ENCODE measurements around the gene LRRC51. TPM values are rescaled to one million over a fixed set of nuclear protein-coding genes. Genes with fewer than 3 reads are reported as not detected.

Gene LRRC51
- total RNA-seq, 2 experiments from 2014 or later: 7.0 to 7.7 TPM

- peaks cover 1% of the 10 kb centered on the region for H3K27me3 Mint-ChIP-seq
- no peak for ATAC-seq
- DNase-seq: no peak
- intact Hi-C loops (cut with micrococcal nuclease): no loop called here
- CTCF ChIA-PET: no interaction called here
- no peaks in the 10 kb centered on the region for H3K9me3 Mint-ChIP-seq
- POLR2A ChIA-PET: interaction anchor here (1.5 kb wide), 1 partner anchor 8 kb away, joined by 5 read pairs; the partner anchor contains the start of gene ANAPC15
- H3K36me3 Mint-ChIP-seq (ENCODE audit: low read depth): no peaks in the 10 kb centered on the region
- TF ChIP-seq CTCF (IDR thresholded peaks at IDR 0.05): no peak
- no peaks in the 10 kb centered on the region for H3K4me1 Mint-ChIP-seq (ENCODE audit: low read depth)
- H3K4me3 Mint-ChIP-seq: no peak overlapping the region
- H3K27ac Mint-ChIP-seq: no peak overlapping the region
Observed at GRCh38 chr11:72120930-72121329, 40.3 kb downstream of the LRRC51 start.

- intact Hi-C loops (cut with micrococcal nuclease): no loop called here
- no peaks in the 10 kb centered on the region for H3K9me3 Mint-ChIP-seq
- ChIA-PET POLR2A (interaction anchor here (1.1 to 1.2 kb wide), 2 partner anchors 10 to 20 kb away, joined by 3 to 5 read pairs; partner anchors contain the start of genes ANAPC15 and LAMTOR1), CTCF (interaction anchor here (1.0 to 1.8 kb wide), 2 partner anchors 21 to 97 kb away, joined by 3 to 5 read pairs; no protein-coding TSS in a partner anchor)
- no peak overlapping the region for H3K27ac Mint-ChIP-seq
- no peak for ATAC-seq
- no peaks in the 10 kb centered on the region for H3K36me3 Mint-ChIP-seq (ENCODE audit: low read depth)
- H3K27me3 Mint-ChIP-seq: no peaks in the 10 kb centered on the region
- H3K4me1 Mint-ChIP-seq (ENCODE audit: low read depth): no peaks in the 10 kb centered on the region
- no peak for DNase-seq
- TF ChIP-seq CTCF (IDR thresholded peaks at IDR 0.05): no peak
- no peak overlapping the region for H3K4me3 Mint-ChIP-seq
Observed at GRCh38 chr11:72122607-72123006, 42.0 kb downstream of the LRRC51 start.

- H3K4me1 Mint-ChIP-seq (ENCODE audit: low read depth): no peaks in the 10 kb centered on the region
- H3K4me3 Mint-ChIP-seq: no peak overlapping the region
- peaks cover 4% of the 10 kb centered on the region for H3K9me3 Mint-ChIP-seq
- H3K36me3 Mint-ChIP-seq (ENCODE audit: low read depth): peaks cover 2% of the 10 kb centered on the region
- no peak overlapping the region for H3K27ac Mint-ChIP-seq
- H3K27me3 Mint-ChIP-seq: no peaks in the 10 kb centered on the region
- intact Hi-C loops (cut with micrococcal nuclease): no loop called here
- no peak for ATAC-seq
- TF ChIP-seq CTCF (IDR thresholded peaks at IDR 0.05): no peak
- ChIA-PET POLR2A (interaction anchor here (1.1 to 1.2 kb wide), 2 partner anchors 11 to 21 kb away, joined by 3 to 5 read pairs; partner anchors contain the start of genes ANAPC15 and LAMTOR1), CTCF (interaction anchor here (1.0 to 3.1 kb wide), 3 partner anchors 21 to 98 kb away, joined by 3 to 20 read pairs (median 5); no protein-coding TSS in a partner anchor)
- DNase-seq: no peak
Observed at GRCh38 chr11:72123117-72123653, 42.5 kb downstream of the LRRC51 start.

- DNase-seq: no peak
- CTCF ChIA-PET: interaction anchor here (1.8 to 3.1 kb wide), 2 partner anchors 20 to 99 kb away, joined by 5 to 20 read pairs; no protein-coding TSS in a partner anchor
- peaks cover 10% of the 10 kb centered on the region for H3K9me3 Mint-ChIP-seq
- H3K27ac Mint-ChIP-seq: no peak overlapping the region
- TF ChIP-seq CTCF (IDR thresholded peaks at IDR 0.05): no peak
- no peaks in the 10 kb centered on the region for H3K4me1 Mint-ChIP-seq (ENCODE audit: low read depth)
- no peak overlapping the region for H3K4me3 Mint-ChIP-seq
- peaks cover 3% of the 10 kb centered on the region for H3K27me3 Mint-ChIP-seq
- POLR2A ChIA-PET: no interaction called here
- no peak for ATAC-seq
- intact Hi-C loops (cut with micrococcal nuclease): no loop called here
- peaks cover 8% of the 10 kb centered on the region for H3K36me3 Mint-ChIP-seq (ENCODE audit: low read depth)
Observed at GRCh38 chr11:72124046-72124445, 43.4 kb downstream of the LRRC51 start.

GRCh38 chr11:72125956-72126355, 45.3 kb downstream of the LRRC51 start:
- no peaks in the 10 kb centered on the region for H3K4me1 Mint-ChIP-seq (ENCODE audit: low read depth)
- ChIA-PET CTCF (interaction anchor here (1.4 to 3.1 kb wide), 3 partner anchors 18 to 101 kb away, joined by 3 to 20 read pairs (median 3); no protein-coding TSS in a partner anchor), POLR2A (no interaction called here)
- no peak for DNase-seq
- H3K27me3 Mint-ChIP-seq: peaks cover 3% of the 10 kb centered on the region
- H3K27ac Mint-ChIP-seq: no peak overlapping the region
- TF ChIP-seq CTCF (IDR thresholded peaks at IDR 0.05): no peak
- no peak overlapping the region for H3K4me3 Mint-ChIP-seq
- no peak for ATAC-seq
- peaks cover 13% of the 10 kb centered on the region for H3K9me3 Mint-ChIP-seq
- intact Hi-C loops (cut with micrococcal nuclease): no loop called here
- H3K36me3 Mint-ChIP-seq (ENCODE audit: low read depth): peaks cover 12% of the 10 kb centered on the region
